ENCODE data around the gene COL9A2. TPM values are rescaled to one million over a fixed set of nuclear protein-coding genes. Genes with fewer than 3 reads are reported as not detected.

COL9A2 gene
- total and polyA plus RNA-seq, 4 donors: 8.6 to 27.7 (median 13.2) TPM

DNA sequence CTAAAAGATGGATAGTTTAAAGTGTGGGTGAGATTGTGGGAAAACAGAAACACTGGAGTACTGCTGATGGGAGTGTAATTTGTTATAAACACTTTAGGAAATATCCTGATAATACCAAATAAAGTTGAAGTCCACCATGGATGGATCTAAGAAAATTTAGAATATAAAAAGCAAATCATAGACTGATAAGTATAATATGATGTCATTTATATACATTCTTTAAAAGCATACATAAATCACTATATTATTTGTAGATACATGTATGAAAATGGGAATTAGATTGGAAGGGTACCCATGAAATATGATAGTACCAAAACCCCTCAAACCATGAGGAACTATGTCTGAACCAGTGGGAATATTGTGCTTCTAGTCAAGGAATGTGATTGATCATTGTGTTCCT, 51.2 kb downstream of the COL9A2 start:
- H3K9me3 ChIP-seq (ENCODE audit: control insufficient read depth, low read length): no peaks in the 10 kb centered on the region
- peak overlapping the region in 1 of 2 donors; percentile 93 for H3K27ac ChIP-seq (ENCODE audit: low read depth in 1 of 2, low read length in 2 of 2)
- ATAC-seq (ENCODE audit: low FRiP score) (no peak), DNase-seq (no peak)
- H3K4me1 ChIP-seq (ENCODE audit: control insufficient read depth in 1 of 2, insufficient read depth in 2 of 2, low read length in 2 of 2): peaks cover 0 to 7% of the 10 kb centered on the region in 2 donors
- no peaks in the 10 kb centered on the region for H3K36me3 ChIP-seq (ENCODE audit: control insufficient read depth in 1 of 2, insufficient read depth in 2 of 2, low read length in 1 of 2)
- no peaks in the 10 kb centered on the region for H3K27me3 ChIP-seq (ENCODE audit: control insufficient read depth in 1 of 2, insufficient read depth in 2 of 2, low read length in 1 of 2)
- intact Hi-C loops (cut with DNase I): no loop called here
- H3K4me3 ChIP-seq (ENCODE audit: low read length in 2 of 2): no peak overlapping the region

DNA sequence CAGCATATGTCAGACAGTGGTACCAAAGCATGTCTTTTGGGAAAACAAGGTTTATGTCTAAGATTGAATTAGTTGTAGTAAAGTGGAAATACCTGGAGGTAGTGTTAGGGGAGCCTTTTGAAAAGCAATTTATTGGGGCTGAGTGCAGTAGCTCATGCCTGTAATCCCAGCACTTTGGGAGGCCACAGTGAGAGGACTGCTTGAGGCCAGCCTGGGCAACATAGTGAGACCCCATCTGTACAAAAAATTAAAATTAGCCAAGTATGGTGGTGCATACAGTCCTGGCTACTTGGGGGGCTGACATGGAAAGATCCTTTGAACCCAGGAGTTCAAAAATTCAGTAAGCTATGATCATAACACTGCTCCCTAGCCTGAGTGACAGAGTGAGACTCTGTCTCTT, 51.8 kb downstream of the COL9A2 start:
- peak overlapping the region; percentile 61 to 78 for H3K27ac ChIP-seq (ENCODE audit: low read depth in 1 of 2, low read length in 2 of 2)
- ATAC-seq (ENCODE audit: low FRiP score): no peak
- DNase-seq: no peak
- no peaks in the 10 kb centered on the region for H3K36me3 ChIP-seq (ENCODE audit: control insufficient read depth in 1 of 2, insufficient read depth in 2 of 2, low read length in 1 of 2)
- no peaks in the 10 kb centered on the region for H3K9me3 ChIP-seq (ENCODE audit: control insufficient read depth, low read length)
- peaks cover under 1 to 7% of the 10 kb centered on the region in 2 donors for H3K4me1 ChIP-seq (ENCODE audit: control insufficient read depth in 1 of 2, insufficient read depth in 2 of 2, low read length in 2 of 2)
- H3K27me3 ChIP-seq (ENCODE audit: control insufficient read depth in 1 of 2, insufficient read depth in 2 of 2, low read length in 1 of 2): no peaks in the 10 kb centered on the region
- intact Hi-C loops (cut with DNase I): no loop called here
- no peak overlapping the region for H3K4me3 ChIP-seq (ENCODE audit: low read length in 2 of 2)

DNA sequence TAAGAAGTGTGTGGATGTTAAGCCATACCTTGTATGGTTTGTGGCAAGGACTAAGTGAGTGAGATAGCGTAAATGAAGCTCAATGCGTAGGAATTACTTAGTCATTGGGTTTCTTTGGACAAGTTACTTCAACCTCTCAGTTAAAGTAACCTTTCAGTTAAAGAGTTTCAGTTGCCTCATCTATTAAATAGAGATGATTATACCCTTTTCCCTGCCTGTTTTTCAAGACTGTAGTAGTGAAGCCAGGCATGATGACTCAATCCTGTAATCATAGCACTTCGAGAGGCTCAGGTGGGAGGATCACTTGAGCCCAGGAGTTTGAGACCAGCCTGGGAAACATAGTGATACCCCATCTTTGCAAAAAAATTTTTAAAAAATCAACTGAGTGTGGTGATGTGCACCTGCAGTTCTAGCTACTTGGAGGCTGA, 52.7 kb downstream of the COL9A2 start:
- no peaks in the 10 kb centered on the region for H3K36me3 ChIP-seq (ENCODE audit: control insufficient read depth in 1 of 2, insufficient read depth in 2 of 2, low read length in 1 of 2)
- H3K4me3 ChIP-seq (ENCODE audit: low read length in 2 of 2): no peak overlapping the region
- ATAC-seq (ENCODE audit: low FRiP score) (peak; percentile 52), DNase-seq (no peak)
- no peaks in the 10 kb centered on the region for H3K9me3 ChIP-seq (ENCODE audit: control insufficient read depth, low read length)
- H3K27ac ChIP-seq (ENCODE audit: low read depth in 1 of 2, low read length in 2 of 2): peak overlapping the region; percentile 72 to 82
- 8 to 12% methylated on average over 3 of the region's 3 CpGs for WGBS, 2 donors
- intact Hi-C loops (cut with DNase I): loop anchor here in 1 of 2 donors (5.0 kb wide), 1 partner anchor 102 kb away; the partner anchor contains the start of gene RLF
- H3K4me1 ChIP-seq (ENCODE audit: control insufficient read depth in 1 of 2, insufficient read depth in 2 of 2, low read length in 2 of 2): peaks cover 2 to 7% of the 10 kb centered on the region in 2 donors
- H3K27me3 ChIP-seq (ENCODE audit: control insufficient read depth in 1 of 2, insufficient read depth in 2 of 2, low read length in 1 of 2): no peaks in the 10 kb centered on the region

DNA sequence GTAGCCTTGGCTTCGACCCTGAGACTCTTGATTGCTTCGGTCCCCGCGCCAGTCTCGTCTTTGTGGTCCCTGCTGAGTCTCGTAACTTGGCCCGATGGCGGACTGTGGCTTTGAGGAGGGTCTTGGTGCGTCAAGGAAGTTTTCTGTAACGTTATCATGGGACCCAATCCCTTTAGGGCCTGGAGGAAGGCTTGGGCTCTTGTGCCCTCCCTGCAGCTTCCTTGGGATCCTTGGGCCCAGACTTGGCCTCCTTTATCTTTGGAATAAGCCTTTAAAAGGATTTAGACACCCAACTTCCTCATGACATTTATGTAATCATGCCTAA, 58.7 kb downstream of the COL9A2 start:
- Histone ChIP-seq H3K4me3 (ENCODE audit: low read length in 2 of 2) (peak overlapping the region; percentile 78 to 88), H3K36me3 (ENCODE audit: control insufficient read depth in 1 of 2, insufficient read depth in 2 of 2, low read length in 1 of 2) (no peaks in the 10 kb centered on the region), H3K27me3 (ENCODE audit: control insufficient read depth in 1 of 2, insufficient read depth in 2 of 2, low read length in 1 of 2) (no peaks in the 10 kb centered on the region), H3K4me1 (ENCODE audit: control insufficient read depth in 1 of 2, insufficient read depth in 2 of 2, low read length in 2 of 2) (peaks cover 0 to 4% of the 10 kb centered on the region in 2 donors), H3K9me3 (ENCODE audit: control insufficient read depth, low read length) (no peaks in the 10 kb centered on the region), H3K27ac (ENCODE audit: low read depth in 1 of 2, low read length in 2 of 2) (peak overlapping the region in 1 of 2 donors; percentile 76)
- ATAC-seq (ENCODE audit: low FRiP score) (no peak), DNase-seq (no peak)
- intact Hi-C loops (cut with DNase I): loop anchor here in 1 of 2 donors (2.0 to 5.0 kb wide), 2 partner anchors 56 to 96 kb away; partner anchors contain the start of gene RLF
- WGBS, 2 donors: 0% methylated on average over 10 of the region's 10 CpGs

DNA sequence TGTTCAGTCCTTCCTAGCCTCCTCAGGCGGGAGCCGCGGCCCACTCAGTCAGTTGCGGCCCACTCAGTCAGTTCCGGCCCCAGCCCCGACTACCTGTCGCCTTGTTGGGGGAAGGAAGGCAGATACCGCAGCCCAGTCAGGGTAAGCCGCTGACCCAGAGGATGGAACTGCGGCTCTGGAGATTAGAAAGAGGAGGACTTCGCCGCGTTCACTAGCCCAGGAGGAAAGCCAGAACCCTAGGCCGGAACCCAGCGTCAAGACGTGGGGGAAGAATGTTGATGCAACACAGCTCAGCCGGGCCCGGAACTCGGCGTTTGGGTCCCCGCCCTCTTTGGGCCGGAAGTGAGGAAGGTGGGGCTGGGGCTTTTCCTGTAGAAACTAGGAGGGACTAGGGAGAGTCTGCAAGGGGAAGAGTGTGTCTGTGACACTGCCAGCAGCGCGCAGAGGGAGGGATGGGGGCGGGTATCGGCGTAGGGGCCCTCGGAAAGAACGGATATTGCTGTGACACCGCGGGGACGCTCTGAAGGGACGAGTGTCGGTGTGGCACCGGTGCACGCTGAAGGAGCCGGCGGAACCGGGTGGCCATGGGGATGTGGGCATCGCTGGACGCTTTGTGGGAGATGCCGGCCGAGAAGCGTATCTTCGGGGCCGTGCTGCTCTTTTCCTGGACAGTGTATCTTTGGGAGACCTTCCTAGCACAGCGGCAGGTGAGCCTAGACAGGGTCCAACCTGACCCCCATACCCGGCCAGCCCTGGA, 59.2 kb downstream of the COL9A2 start, which contains the start of gene ZMPSTE24:
TSS of gene ZMPSTE24 (plus strand) at position 549 of the 757 bp plus-strand sequence. CDS start at position 585, 36 bp downstream.
- intact Hi-C loops (cut with DNase I): loop anchor here in 1 of 2 donors (2.0 to 5.0 kb wide), 2 partner anchors 57 to 96 kb away; partner anchors contain the start of gene RLF
- 0% methylated on average over 48 of the region's 48 CpGs for WGBS, 2 donors
- peak; percentile 100 for ATAC-seq (ENCODE audit: low FRiP score)
- no peaks in the 10 kb centered on the region for H3K36me3 ChIP-seq (ENCODE audit: control insufficient read depth in 1 of 2, insufficient read depth in 2 of 2, low read length in 1 of 2)
- H3K9me3 ChIP-seq (ENCODE audit: control insufficient read depth, low read length): no peaks in the 10 kb centered on the region
- H3K27me3 ChIP-seq (ENCODE audit: control insufficient read depth in 1 of 2, insufficient read depth in 2 of 2, low read length in 1 of 2): no peaks in the 10 kb centered on the region
- peak; percentile 97 to 98 for DNase-seq
- H3K4me1 ChIP-seq (ENCODE audit: control insufficient read depth in 1 of 2, insufficient read depth in 2 of 2, low read length in 2 of 2): peaks cover 0 to 4% of the 10 kb centered on the region in 2 donors
- H3K4me3 ChIP-seq (ENCODE audit: low read length in 2 of 2): peak within 1 kb of the TSS; percentile 82 to 88
- peak within 1 kb of the TSS; percentile 51 to 98 for H3K27ac ChIP-seq (ENCODE audit: low read depth in 1 of 2, low read length in 2 of 2)

DNA sequence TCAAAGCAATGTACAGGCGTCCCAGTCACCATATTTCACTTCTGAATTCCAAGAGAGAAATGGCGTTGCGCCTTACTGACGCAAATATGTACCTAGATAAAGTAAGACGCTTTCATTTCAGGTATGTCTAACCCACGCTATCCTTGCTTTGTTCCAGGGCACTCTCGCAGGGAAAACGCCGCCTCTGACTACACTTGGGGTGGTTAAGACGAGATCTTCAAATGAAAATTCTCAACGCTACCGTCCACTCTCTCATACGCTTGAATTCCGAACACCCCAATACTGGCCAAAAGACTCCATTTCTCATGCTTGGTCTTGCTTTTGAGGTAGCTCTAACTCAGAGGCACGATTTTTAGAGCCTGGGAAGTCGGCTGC, 59.8 kb downstream of the COL9A2 start:
- peak; percentile 4 for ATAC-seq (ENCODE audit: low FRiP score)
- H3K36me3 ChIP-seq (ENCODE audit: control insufficient read depth in 1 of 2, insufficient read depth in 2 of 2, low read length in 1 of 2): no peaks in the 10 kb centered on the region

DNA sequence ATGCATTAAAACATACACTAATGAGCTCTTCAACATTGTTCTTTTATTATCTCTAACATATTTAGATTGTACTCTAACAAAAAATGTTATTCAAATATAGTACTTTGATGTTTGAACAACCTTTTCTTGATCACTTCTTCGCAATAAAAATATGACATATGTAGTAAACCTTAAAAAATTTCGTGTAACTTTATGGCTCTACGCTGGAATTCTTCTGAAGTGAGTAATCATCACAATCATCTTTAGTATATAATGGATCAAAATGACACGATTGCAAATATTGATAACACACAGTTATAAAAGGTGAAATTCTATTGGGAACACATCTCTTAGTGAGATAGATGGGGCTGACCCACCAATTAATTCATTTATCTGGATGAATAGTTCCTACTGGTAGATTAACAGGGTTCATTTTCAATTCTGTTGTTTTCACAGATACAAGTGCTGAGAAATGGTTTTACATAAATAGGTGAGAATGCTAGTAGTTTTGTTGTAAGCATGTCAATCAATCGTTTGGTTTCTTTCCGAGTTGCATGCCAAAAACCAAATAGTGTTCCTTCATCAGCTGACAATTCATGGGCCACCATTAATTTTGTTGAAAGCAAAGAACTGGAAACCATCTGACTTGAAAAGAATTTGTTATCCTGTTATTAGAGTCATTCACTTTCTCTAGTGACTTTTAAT, 60.5 kb downstream of the COL9A2 start:
- Histone ChIP-seq H3K27me3 (ENCODE audit: control insufficient read depth in 1 of 2, insufficient read depth in 2 of 2, low read length in 1 of 2) (no peaks in the 10 kb centered on the region), H3K36me3 (ENCODE audit: control insufficient read depth in 1 of 2, insufficient read depth in 2 of 2, low read length in 1 of 2) (no peaks in the 10 kb centered on the region), H3K4me3 (ENCODE audit: low read length in 2 of 2) (no peak overlapping the region), H3K27ac (ENCODE audit: low read depth in 1 of 2, low read length in 2 of 2) (no peak overlapping the region), H3K9me3 (ENCODE audit: control insufficient read depth, low read length) (no peaks in the 10 kb centered on the region), H3K4me1 (ENCODE audit: control insufficient read depth in 1 of 2, insufficient read depth in 2 of 2, low read length in 2 of 2) (peaks cover 0 to 4% of the 10 kb centered on the region in 2 donors)
- 54 to 60% methylated on average over 6 of the region's 6 CpGs for WGBS, 2 donors
- intact Hi-C loops (cut with DNase I): loop anchor here in 1 of 2 donors (5.0 kb wide), 1 partner anchor 94 kb away; the partner anchor contains the start of gene RLF
- no peak for DNase-seq
- ATAC-seq (ENCODE audit: low FRiP score): no peak

More for the DNA sequence above, 59.8 kb downstream of the COL9A2 start:
- 0% methylated on average over 16 of the region's 16 CpGs for WGBS, 2 donors
- no peak for DNase-seq
- H3K27ac ChIP-seq (ENCODE audit: low read depth in 1 of 2, low read length in 2 of 2): peak overlapping the region; percentile 51 to 98
- H3K4me3 ChIP-seq (ENCODE audit: low read length in 2 of 2): peak overlapping the region; percentile 48 to 82
- no peaks in the 10 kb centered on the region for H3K9me3 ChIP-seq (ENCODE audit: control insufficient read depth, low read length)
- intact Hi-C loops (cut with DNase I): loop anchor here in 1 of 2 donors (5.0 kb wide), 1 partner anchor 95 kb away; the partner anchor contains the start of gene RLF
- no peaks in the 10 kb centered on the region for H3K27me3 ChIP-seq (ENCODE audit: control insufficient read depth in 1 of 2, insufficient read depth in 2 of 2, low read length in 1 of 2)
- peaks cover 0 to 4% of the 10 kb centered on the region in 2 donors for H3K4me1 ChIP-seq (ENCODE audit: control insufficient read depth in 1 of 2, insufficient read depth in 2 of 2, low read length in 2 of 2)

DNA sequence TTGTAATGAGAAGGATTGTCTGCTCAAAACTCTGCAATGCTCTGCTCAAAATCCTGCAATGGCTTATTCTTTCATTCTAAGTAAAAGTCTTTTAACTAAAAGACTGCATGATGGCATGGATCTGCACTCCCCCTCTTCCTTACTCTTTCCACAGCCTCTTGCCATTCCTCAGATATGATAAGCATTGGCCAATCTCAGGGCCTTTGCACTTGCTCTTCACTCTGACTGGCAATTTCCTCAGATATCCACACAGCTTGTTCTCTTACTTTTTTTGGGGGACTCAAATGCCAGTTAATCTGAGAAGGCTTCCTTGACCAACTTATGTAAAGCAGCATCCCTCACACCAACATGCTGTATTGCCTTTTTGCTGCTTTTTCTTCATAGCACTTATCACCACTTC, 61.9 kb downstream of the COL9A2 start:
- Histone ChIP-seq H3K9me3 (ENCODE audit: control insufficient read depth, low read length) (no peaks in the 10 kb centered on the region), H3K36me3 (ENCODE audit: control insufficient read depth in 1 of 2, insufficient read depth in 2 of 2, low read length in 1 of 2) (no peaks in the 10 kb centered on the region), H3K4me1 (ENCODE audit: control insufficient read depth in 1 of 2, insufficient read depth in 2 of 2, low read length in 2 of 2) (peaks cover 0 to 3% of the 10 kb centered on the region in 2 donors), H3K4me3 (ENCODE audit: low read length in 2 of 2) (no peak overlapping the region), H3K27ac (ENCODE audit: low read depth in 1 of 2, low read length in 2 of 2) (no peak overlapping the region), H3K27me3 (ENCODE audit: control insufficient read depth in 1 of 2, insufficient read depth in 2 of 2, low read length in 1 of 2) (no peaks in the 10 kb centered on the region)
- DNase-seq (no peak), ATAC-seq (ENCODE audit: low FRiP score) (no peak)
- intact Hi-C loops (cut with DNase I): loop anchor here in 1 of 2 donors (5.0 kb wide), 1 partner anchor 93 kb away; the partner anchor contains the start of gene RLF
